Testis (tissue), 3 donors: ENCODE data around the gene ICAM3. TPM values are rescaled to one million over a fixed set of nuclear protein-coding genes. Genes with fewer than 3 reads are reported as not detected.

Experiments
- DNase-seq: peaks from one replicate; pipeline ENCODE4 v3.0.0-alpha.2; 2019
- H3K27ac ChIP-seq, 2 donors: fragments of 200-600 bp; sonication (generic); one replicate each; pipeline ENCODE4 v1.5.1; 2019
- H3K27me3 ChIP-seq: fragments of 200-600 bp; sonication (generic); one replicate; pipeline ENCODE4 v1.5.1; 2019
- H3K36me3 ChIP-seq: fragments of 200-600 bp; sonication (generic); one replicate; pipeline ENCODE4 v1.5.1; 2017; ENCODE audit warnings: low read depth; ENCODE audit errors: missing control alignments
- H3K4me1 ChIP-seq: fragments of 200-600 bp; sonication (generic); one replicate; pipeline ENCODE4 v1.5.1; 2019
- H3K4me3 ChIP-seq, 2 donors: fragments of 200-600 bp; sonication (generic); one replicate each; pipeline ENCODE4 v1.5.1; 2017 to 2019
- H3K9me3 ChIP-seq: fragments of 200-600 bp; sonication (generic); one replicate; pipeline ENCODE4 v1.5.1; 2017
- POLR2A ChIP-seq: fragments of 450-650 bp; IDR thresholded peaks from one replicate; pipeline ENCODE4 v1.6.1; 2017; ENCODE audit warnings: antibody characterized with exemption, mild to moderate bottlenecking, moderate library complexity
- WGBS, 2 donors: methylation state at CpG; one replicate each; pipeline ENCODE4 v1.1.5; 2018; 5-methylcytosine and 5-hydroxymethylcytosine counted together
- intact Hi-C: fragments of 100-400 bp; cut with DNase I; formaldehyde crosslinking; loops from one replicate; pipeline ENCODE4 v1.15.1; 2023; ENCODE audit warnings: low total_unique reads
- polyA plus RNA-seq: library from polyadenylated mRNA; stranded (reverse); fragments of 350-450 nt; fragmentation: Illumina TruSeq; extraction: RNeasy Lipid Tissue Mini Kit (QIAGEN cat#74804); gene quantifications from one replicate; pipeline ENCODE4 v1.2.3, GENCODE V29; 2014; ENCODE audit warnings: low read depth, low replicate concordance; ENCODE audit not compliant: insufficient read depth
- total RNA-seq, 2 donors: library from RNA; depleted of rRNA; stranded (reverse); fragments of >200 nt; gene quantifications; one replicate each; pipeline ENCODE4 v1.2.3, GENCODE V29; 2016
- TF ChIP-seq, protein P1 (sequence below), 3 experiments: fragments of 450-650 bp in 2 of 3; fragments of 200-600 bp in 1 of 3; sonication (generic) in 1 of 3; IDR thresholded peaks; one replicate each; pipeline ENCODE4 v1.5.1; 2016 to 2019; ENCODE audit warnings: antibody characterized with exemption in 3 of 3, mild to moderate bottlenecking in 2 of 3, moderate library complexity in 1 of 3

Gene ICAM3
- total and polyA plus RNA-seq, 3 donors from 2014 or later = 2.4 to 6.3 (median 2.8) TPM

GRCh38 chr19:10352764-10353671 is 13.6 kb upstream of the ICAM3 start:
- peak; percentile 79 for DNase-seq
- H3K27me3 ChIP-seq = no peaks in the 10 kb centered on the region

DNA sequence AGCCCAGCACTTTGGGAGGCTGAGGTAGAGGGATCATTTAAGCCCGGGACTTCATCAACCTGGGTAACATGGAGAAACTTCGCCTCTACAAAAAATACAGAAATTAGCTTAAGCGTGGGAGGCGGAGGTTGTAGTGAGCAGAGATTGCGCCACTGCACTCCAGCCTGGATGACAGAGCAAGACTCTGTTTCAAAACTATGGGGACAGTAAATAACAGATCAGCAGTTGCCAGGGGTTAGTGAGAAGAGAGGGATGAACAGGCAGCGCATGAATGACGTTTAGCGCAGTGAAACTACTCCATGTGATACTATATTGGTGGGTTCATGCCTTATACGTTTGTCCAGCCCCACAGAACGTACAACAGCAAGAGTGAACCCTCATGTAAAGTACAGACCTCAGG is 7.1 kb upstream of the ICAM3 start:
- H3K4me3 ChIP-seq = no peak overlapping the region
- DNase-seq = no peak
- H3K4me1 ChIP-seq = no peaks in the 10 kb centered on the region
- WGBS, 2 donors = 59 to 67% methylated on average over 10 of the region's 10 CpGs
- H3K9me3 ChIP-seq = no peaks in the 10 kb centered on the region
- H3K27me3 ChIP-seq = no peaks in the 10 kb centered on the region
- no peak overlapping the region for H3K27ac ChIP-seq
- no peak for TF ChIP-seq POLR2A
- TF ChIP-seq, protein P1, sequence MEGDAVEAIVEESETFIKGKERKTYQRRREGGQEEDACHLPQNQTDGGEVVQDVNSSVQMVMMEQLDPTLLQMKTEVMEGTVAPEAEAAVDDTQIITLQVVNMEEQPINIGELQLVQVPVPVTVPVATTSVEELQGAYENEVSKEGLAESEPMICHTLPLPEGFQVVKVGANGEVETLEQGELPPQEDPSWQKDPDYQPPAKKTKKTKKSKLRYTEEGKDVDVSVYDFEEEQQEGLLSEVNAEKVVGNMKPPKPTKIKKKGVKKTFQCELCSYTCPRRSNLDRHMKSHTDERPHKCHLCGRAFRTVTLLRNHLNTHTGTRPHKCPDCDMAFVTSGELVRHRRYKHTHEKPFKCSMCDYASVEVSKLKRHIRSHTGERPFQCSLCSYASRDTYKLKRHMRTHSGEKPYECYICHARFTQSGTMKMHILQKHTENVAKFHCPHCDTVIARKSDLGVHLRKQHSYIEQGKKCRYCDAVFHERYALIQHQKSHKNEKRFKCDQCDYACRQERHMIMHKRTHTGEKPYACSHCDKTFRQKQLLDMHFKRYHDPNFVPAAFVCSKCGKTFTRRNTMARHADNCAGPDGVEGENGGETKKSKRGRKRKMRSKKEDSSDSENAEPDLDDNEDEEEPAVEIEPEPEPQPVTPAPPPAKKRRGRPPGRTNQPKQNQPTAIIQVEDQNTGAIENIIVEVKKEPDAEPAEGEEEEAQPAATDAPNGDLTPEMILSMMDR (IDR thresholded peaks at IDR 0.05) = no peak
- no peaks in the 10 kb centered on the region for H3K36me3 ChIP-seq
- intact Hi-C loops = no loop called here

More at GRCh38 chr19:10352764-10353671, 13.6 kb upstream of the ICAM3 start:
- WGBS, 2 donors = 50 to 52% methylated on average over 35 to 62 of the region's 63 CpGs
- no peaks in the 10 kb centered on the region for H3K9me3 ChIP-seq
- TF ChIP-seq, protein P1 (IDR thresholded peaks at IDR 0.05) = no peak
- TF ChIP-seq POLR2A = no peak
- intact Hi-C loops = no loop called here
- H3K27ac ChIP-seq = peak overlapping the region in 1 of 2 donors; percentile 59
- H3K4me3 ChIP-seq = peak overlapping the region; percentile 12 to 27
- peaks cover 4% of the 10 kb centered on the region for H3K4me1 ChIP-seq
- H3K36me3 ChIP-seq = no peaks in the 10 kb centered on the region

GRCh38 chr19:10344780-10345179 is 5.4 kb upstream of the ICAM3 start:
- intact Hi-C loops = no loop called here
- no peaks in the 10 kb centered on the region for H3K36me3 ChIP-seq
- 86 to 90% methylated on average over 10 of the region's 10 CpGs for WGBS, 2 donors
- TF ChIP-seq, protein P1 (IDR thresholded peaks at IDR 0.05) = no peak
- no peak for TF ChIP-seq POLR2A
- DNase-seq = no peak
- H3K9me3 ChIP-seq = no peaks in the 10 kb centered on the region
- no peak overlapping the region for H3K4me3 ChIP-seq
- H3K4me1 ChIP-seq = no peaks in the 10 kb centered on the region
- no peaks in the 10 kb centered on the region for H3K27me3 ChIP-seq
- H3K27ac ChIP-seq = no peak overlapping the region

DNA sequence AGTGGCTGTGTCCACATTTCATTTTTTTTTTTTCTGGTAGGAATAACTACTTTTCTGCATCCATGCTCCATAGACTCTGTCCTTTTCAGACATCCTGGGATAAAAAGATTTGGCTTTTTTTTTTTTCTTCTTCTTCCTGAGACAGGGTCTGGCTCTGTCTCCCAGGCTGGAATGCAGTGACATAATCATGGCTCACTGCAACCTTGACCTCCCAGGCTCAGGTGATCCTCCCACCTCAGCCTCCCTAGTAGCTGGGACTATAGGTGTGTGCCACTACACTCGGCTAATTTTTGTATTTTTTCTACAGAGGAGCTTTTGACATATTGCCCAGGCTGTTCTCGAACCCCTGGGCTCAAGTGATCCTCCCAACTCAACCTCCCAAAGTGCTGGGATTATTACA is 4.1 kb upstream of the ICAM3 start:
- Histone ChIP-seq H3K36me3 (no peaks in the 10 kb centered on the region), H3K9me3 (no peaks in the 10 kb centered on the region), H3K27me3 (no peaks in the 10 kb centered on the region), H3K4me3 (no peak overlapping the region), H3K27ac (no peak overlapping the region), H3K4me1 (no peaks in the 10 kb centered on the region)
- TF ChIP-seq, protein P1 (IDR thresholded peaks at IDR 0.05) = no peak
- TF ChIP-seq POLR2A = no peak
- no peak for DNase-seq
- intact Hi-C loops = no loop called here
- 68 to 84% methylated on average over 2 of the region's 2 CpGs for WGBS, 2 donors
